ENCODE results near the gene ZSWIM7. TPM values are rescaled to one million over a fixed set of nuclear protein-coding genes. Genes with fewer than 3 reads are reported as not detected.

The ZSWIM7 gene
- total and polyA plus RNA-seq, 2 experiments from 2014 or later: 16.3 to 50.4 TPM

DNA sequence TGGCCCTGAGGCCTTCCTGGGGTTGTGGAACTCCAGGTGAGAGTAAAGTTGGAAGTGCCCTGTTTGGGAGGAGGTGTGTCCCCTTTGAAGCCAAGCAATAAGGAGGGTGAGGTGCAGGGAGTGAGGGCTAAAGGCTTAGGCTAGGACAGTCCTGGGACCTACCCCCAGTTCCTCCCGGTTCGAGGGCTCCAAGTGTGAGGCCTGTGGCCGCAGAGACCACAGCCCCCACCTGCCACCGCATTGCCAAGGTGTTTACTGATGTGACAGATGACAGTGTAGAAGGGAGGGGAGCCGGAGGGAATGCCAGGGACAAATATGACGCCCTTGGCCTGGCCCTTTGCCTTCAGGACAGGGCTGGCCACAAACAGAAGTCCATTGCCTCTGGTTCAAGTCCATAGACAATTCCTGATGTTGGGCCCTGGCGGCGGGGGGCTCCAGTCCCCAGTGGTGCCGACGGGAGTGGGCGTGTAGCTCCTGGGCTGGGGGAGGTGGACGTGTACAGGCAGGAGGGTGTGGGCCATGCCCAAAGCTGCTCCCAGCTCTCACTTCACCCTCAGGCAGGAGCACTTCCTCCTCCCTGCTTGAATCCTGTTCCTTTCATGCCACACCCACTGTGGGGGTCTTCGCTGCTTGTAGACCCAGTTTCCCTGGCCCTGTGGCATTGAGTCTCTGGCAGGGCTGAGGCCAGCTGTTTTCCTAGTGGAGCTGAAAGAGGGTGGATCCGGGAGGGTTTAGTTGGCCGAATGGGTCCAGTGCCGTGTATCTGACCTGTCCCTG lies 51.3 kb downstream of the ZSWIM7 start:
- no peak overlapping the region for H3K4me2 ChIP-seq
- H3K79me2 ChIP-seq (replicated peaks; ENCODE audit: insufficient read depth): no peaks in the 10 kb centered on the region
- no peak overlapping the region for H2AFZ ChIP-seq
- no peak overlapping the region for H3K27ac ChIP-seq (ENCODE audit: low read depth)
- peaks cover 16% of the 10 kb centered on the region for H3K4me1 Mint-ChIP-seq
- ATAC-seq: no peak
- H3K9me2 ChIP-seq (ENCODE audit: insufficient read depth): no peaks in the 10 kb centered on the region
- H3K4me3 ChIP-seq: no peak overlapping the region
- H3K27me3 Mint-ChIP-seq (ENCODE audit: insufficient read depth, low read depth, poor library complexity): peaks cover 31% of the 10 kb centered on the region
- DNase-seq (ENCODE audit: low spot score): no peak
- H3K4me3 Mint-ChIP-seq: no peak overlapping the region
- peaks cover 6% of the 10 kb centered on the region; the same call in 1 of the 2 replicates for H3K4me1 ChIP-seq (ENCODE audit: insufficient read depth)
- peaks cover 40% of the 10 kb centered on the region for H3K27me3 ChIP-seq (ENCODE audit: insufficient read depth)
- H3K36me3 Mint-ChIP-seq (ENCODE audit: low read depth): peaks cover 3% of the 10 kb centered on the region; the same call in 1 of the 3 replicates
- TF ChIP-seq, protein P1, sequence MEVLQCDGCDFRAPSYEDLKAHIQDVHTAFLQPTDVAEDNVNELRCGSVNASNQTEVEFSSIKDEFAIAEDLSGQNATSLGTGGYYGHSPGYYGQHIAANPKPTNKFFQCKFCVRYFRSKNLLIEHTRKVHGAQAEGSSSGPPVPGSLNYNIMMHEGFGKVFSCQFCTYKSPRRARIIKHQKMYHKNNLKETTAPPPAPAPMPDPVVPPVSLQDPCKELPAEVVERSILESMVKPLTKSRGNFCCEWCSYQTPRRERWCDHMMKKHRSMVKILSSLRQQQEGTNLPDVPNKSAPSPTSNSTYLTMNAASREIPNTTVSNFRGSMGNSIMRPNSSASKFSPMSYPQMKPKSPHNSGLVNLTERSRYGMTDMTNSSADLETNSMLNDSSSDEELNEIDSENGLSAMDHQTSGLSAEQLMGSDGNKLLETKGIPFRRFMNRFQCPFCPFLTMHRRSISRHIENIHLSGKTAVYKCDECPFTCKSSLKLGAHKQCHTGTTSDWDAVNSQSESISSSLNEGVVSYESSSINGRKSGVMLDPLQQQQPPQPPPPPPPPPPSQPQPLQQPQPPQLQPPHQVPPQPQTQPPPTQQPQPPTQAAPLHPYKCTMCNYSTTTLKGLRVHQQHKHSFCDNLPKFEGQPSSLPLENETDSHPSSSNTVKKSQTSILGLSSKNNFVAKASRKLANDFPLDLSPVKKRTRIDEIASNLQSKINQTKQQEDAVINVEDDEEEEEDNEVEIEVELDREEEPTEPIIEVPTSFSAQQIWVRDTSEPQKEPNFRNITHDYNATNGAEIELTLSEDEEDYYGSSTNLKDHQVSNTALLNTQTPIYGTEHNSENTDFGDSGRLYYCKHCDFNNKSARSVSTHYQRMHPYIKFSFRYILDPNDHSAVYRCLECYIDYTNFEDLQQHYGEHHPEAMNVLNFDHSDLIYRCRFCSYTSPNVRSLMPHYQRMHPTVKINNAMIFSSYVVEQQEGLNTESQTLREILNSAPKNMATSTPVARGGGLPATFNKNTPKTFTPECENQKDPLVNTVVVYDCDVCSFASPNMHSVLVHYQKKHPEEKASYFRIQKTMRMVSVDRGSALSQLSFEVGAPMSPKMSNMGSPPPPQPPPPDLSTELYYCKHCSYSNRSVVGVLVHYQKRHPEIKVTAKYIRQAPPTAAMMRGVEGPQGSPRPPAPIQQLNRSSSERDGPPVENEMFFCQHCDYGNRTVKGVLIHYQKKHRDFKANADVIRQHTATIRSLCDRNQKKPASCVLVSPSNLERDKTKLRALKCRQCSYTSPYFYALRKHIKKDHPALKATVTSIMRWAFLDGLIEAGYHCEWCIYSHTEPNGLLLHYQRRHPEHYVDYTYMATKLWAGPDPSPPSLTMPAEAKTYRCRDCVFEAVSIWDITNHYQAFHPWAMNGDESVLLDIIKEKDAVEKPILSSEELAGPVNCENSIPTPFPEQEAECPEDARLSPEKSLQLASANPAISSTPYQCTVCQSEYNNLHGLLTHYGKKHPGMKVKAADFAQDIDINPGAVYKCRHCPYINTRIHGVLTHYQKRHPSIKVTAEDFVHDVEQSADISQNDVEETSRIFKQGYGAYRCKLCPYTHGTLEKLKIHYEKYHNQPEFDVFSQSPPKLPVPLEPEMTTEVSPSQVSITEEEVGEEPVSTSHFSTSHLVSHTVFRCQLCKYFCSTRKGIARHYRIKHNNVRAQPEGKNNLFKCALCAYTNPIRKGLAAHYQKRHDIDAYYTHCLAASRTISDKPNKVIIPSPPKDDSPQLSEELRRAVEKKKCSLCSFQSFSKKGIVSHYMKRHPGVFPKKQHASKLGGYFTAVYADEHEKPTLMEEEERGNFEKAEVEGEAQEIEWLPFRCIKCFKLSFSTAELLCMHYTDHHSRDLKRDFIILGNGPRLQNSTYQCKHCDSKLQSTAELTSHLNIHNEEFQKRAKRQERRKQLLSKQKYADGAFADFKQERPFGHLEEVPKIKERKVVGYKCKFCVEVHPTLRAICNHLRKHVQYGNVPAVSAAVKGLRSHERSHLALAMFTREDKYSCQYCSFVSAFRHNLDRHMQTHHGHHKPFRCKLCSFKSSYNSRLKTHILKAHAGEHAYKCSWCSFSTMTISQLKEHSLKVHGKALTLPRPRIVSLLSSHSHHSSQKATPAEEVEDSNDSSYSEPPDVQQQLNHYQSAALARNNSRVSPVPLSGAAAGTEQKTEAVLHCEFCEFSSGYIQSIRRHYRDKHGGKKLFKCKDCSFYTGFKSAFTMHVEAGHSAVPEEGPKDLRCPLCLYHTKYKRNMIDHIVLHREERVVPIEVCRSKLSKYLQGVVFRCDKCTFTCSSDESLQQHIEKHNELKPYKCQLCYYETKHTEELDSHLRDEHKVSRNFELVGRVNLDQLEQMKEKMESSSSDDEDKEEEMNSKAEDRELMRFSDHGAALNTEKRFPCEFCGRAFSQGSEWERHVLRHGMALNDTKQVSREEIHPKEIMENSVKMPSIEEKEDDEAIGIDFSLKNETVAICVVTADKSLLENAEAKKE (CRISPR knock-in tag; IDR thresholded peaks at IDR 0.05): no peak
- TF ChIP-seq ZNF331 (CRISPR knock-in tag; IDR thresholded peaks at IDR 0.05; ENCODE audit: low read depth): no peak
- TF ChIP-seq JUNB (IDR thresholded peaks at IDR 0.05; ENCODE audit: unreplicated experiment): no peak
- no peak for TF ChIP-seq EZH2 (IDR thresholded peaks at IDR 0.05; ENCODE audit: low read depth, unreplicated experiment)
- TF ChIP-seq POLR2AphosphoS5 (IDR thresholded peaks at IDR 0.05; ENCODE audit: low read depth): no peak
- TF ChIP-seq, protein P2, sequence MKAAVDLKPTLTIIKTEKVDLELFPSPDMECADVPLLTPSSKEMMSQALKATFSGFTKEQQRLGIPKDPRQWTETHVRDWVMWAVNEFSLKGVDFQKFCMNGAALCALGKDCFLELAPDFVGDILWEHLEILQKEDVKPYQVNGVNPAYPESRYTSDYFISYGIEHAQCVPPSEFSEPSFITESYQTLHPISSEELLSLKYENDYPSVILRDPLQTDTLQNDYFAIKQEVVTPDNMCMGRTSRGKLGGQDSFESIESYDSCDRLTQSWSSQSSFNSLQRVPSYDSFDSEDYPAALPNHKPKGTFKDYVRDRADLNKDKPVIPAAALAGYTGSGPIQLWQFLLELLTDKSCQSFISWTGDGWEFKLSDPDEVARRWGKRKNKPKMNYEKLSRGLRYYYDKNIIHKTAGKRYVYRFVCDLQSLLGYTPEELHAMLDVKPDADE (IDR thresholded peaks at IDR 0.05): no peak
- TF ChIP-seq STAT1 (IDR thresholded peaks at IDR 0.05; ENCODE audit: unreplicated experiment): no peak
- TF ChIP-seq CREB1 (CRISPR knock-in tag; IDR thresholded peaks at IDR 0.05; ENCODE audit: low read depth): no peak
- TF ChIP-seq NANOG (IDR thresholded peaks at IDR 0.05; ENCODE audit: borderline replicate concordance): no peak
- H3F3A ChIP-seq (replicated peaks; ENCODE audit: low read depth): peaks cover 2% of the 10 kb centered on the region; the same call in 1 of the 2 replicates
- no peaks in the 10 kb centered on the region for H4K20me1 ChIP-seq (replicated peaks; ENCODE audit: insufficient read depth)
- no peaks in the 10 kb centered on the region for H3K36me3 ChIP-seq (ENCODE audit: insufficient read depth)
- H3K27ac Mint-ChIP-seq: no peak overlapping the region
- no peaks in the 10 kb centered on the region; the same call in 2 of the 3 replicates for H3K9me3 Mint-ChIP-seq
